ENCODE results near the gene ASMTL. TPM values are rescaled to one million over a fixed set of nuclear protein-coding genes. Genes with fewer than 3 reads are reported as not detected.
"Not testable (repeated sequence)": the region's sequence is repeated elsewhere in the genome, so short reads cannot be mapped to it uniquely, and the experiment has no call there.

Gene ASMTL
- total RNA-seq, 4 donors from 2014 or later = 19.4 to 27.7 (median 24.4) TPM

DNA sequence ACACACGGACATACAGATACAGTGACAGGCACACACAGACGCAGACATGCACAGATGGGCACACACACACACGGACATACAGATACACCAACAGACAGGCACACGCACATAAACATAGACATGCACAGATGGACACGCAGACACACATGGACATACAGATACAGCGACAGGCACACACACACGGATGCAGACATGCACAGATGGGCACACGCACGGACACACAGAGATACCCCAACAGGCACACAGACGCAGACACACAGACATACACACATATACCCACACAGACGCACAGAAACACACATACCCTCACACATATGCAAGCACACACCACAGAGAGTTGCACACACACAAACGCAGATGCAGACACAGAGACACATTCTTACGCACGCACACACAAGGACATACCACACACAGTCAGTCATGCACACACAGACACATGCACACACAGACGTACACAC lies 36.4 kb downstream of the ASMTL start:
- Histone ChIP-seq H3K27ac (no peak overlapping the region), H3K27me3 (no peaks in the 10 kb centered on the region), H3K36me3 (peaks cover 74% of the 10 kb centered on the region), H3K9me3 (no peaks in the 10 kb centered on the region), H3K4me1 (no peaks in the 10 kb centered on the region), H3K4me3 (no peak overlapping the region)
- peak in 1 of 2 donors; percentile 0 for DNase-seq (ENCODE audit: low spot score in 2 of 2)
- 63% methylated on average over 15 of the region's 15 CpGs for WGBS
- TF ChIP-seq, protein P1, sequence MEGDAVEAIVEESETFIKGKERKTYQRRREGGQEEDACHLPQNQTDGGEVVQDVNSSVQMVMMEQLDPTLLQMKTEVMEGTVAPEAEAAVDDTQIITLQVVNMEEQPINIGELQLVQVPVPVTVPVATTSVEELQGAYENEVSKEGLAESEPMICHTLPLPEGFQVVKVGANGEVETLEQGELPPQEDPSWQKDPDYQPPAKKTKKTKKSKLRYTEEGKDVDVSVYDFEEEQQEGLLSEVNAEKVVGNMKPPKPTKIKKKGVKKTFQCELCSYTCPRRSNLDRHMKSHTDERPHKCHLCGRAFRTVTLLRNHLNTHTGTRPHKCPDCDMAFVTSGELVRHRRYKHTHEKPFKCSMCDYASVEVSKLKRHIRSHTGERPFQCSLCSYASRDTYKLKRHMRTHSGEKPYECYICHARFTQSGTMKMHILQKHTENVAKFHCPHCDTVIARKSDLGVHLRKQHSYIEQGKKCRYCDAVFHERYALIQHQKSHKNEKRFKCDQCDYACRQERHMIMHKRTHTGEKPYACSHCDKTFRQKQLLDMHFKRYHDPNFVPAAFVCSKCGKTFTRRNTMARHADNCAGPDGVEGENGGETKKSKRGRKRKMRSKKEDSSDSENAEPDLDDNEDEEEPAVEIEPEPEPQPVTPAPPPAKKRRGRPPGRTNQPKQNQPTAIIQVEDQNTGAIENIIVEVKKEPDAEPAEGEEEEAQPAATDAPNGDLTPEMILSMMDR (IDR thresholded peaks at IDR 0.05) = no peak
- TF ChIP-seq EP300 (IDR thresholded peaks at IDR 0.05) (no peak), POLR2A (IDR thresholded peaks at IDR 0.05) (no peak), POLR2AphosphoS5 (IDR thresholded peaks at IDR 0.05) (no peak)

DNA sequence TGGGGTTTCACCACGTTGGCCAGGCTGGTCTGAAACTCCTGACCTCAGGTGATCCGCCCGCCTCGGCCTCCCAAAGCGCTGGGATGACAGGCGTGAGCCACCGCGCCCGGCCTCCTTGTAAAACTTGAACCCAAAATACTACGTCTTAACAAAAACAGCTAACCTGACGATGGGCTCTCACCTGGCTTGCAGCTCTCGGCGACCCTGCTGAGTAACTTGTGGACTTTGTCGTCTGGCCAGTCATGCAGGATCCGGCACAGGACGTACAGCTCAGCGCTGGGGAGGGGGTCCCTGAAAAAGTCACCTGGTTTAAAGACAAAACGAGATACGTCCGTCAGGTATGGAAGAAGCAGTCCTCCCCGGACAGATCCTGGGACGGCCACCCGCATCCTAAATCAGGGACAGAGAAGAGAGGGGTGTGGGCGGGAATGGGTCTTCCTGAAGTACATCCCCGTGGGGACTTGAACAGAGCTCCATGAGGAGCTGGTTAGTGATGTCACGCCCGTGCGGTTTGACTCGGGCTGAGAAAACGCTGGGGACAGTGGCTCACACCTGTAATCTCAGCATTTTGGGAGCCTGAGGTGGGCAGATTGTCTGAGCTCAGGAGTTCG lies 40.1 kb downstream of the ASMTL start:
- peak in 1 of 2 donors; percentile 56 for DNase-seq (ENCODE audit: low spot score in 2 of 2)
- peaks cover 52% of the 10 kb centered on the region for H3K36me3 ChIP-seq
- WGBS = 88% methylated on average over 29 of the region's 31 CpGs

DNA sequence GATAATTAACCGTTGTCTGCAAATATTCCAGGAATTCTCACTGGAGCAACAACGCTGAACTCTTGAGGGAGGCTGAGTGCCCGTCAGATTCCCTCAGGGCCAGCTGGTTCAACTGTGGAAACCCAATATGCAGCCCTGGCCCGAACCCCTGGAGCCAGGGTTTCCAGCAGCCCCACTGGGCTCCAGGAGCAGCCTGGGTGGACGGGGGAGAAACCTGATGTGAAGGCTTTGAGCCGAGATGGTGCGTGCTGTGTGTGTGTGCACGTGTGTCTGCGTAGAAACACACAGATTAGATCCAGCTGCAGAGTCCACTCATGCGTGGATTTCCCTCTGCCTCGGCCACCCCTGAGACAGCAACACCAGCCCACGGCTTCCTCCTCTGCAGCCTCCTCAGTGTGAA lies 41.4 kb downstream of the ASMTL start:
- TF ChIP-seq POLR2A (IDR thresholded peaks at IDR 0.05) (no peak), POLR2AphosphoS5 (IDR thresholded peaks at IDR 0.05) (no peak), EP300 (IDR thresholded peaks at IDR 0.05) (no peak)
- TF ChIP-seq, protein P1 (IDR thresholded peaks at IDR 0.05) = no peak
- Histone ChIP-seq H3K27ac (no peak overlapping the region), H3K4me1 (no peaks in the 10 kb centered on the region), H3K36me3 (peaks cover 62% of the 10 kb centered on the region), H3K4me3 (no peak overlapping the region), H3K27me3 (no peaks in the 10 kb centered on the region), H3K9me3 (no peaks in the 10 kb centered on the region)
- peak; percentile 30 to 40 for DNase-seq (ENCODE audit: low spot score in 2 of 2)
- 77% methylated on average over 12 of the region's 12 CpGs for WGBS

More for the DNA sequence above, 40.1 kb downstream of the ASMTL start:
- Histone ChIP-seq H3K27me3 (no peaks in the 10 kb centered on the region), H3K4me3 (no peak overlapping the region), H3K9me3 (no peaks in the 10 kb centered on the region), H3K27ac (no peak overlapping the region), H3K4me1 (no peaks in the 10 kb centered on the region)
- TF ChIP-seq POLR2AphosphoS5 (IDR thresholded peaks at IDR 0.05) = no peak
- TF ChIP-seq, protein P1 (IDR thresholded peaks at IDR 0.05) = no peak
- no peak for TF ChIP-seq POLR2A (IDR thresholded peaks at IDR 0.05)
- TF ChIP-seq EP300 (IDR thresholded peaks at IDR 0.05) = no peak

DNA sequence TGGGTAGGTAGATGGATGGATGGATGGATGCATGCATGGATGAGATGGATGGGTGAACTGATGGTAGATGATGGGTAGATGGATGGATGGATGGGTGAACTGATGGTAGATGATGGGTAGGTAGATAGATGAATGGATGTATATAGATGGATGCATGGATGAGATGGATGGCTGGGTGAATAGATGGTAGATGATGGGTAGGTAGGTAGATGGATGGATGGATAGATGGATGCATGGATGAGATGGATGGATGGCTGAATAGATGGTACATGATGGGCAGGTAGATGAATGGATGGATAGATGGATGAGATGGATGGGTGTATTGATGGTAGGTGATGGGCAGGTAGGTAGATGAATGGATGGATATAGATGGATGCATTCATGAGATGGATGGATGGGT lies 45.7 kb downstream of the ASMTL start:
- TF ChIP-seq POLR2A (IDR thresholded peaks at IDR 0.05) = no peak
- no peak for TF ChIP-seq POLR2AphosphoS5 (IDR thresholded peaks at IDR 0.05)
- TF ChIP-seq, protein P1 (IDR thresholded peaks at IDR 0.05) = no peak
- no peak for TF ChIP-seq EP300 (IDR thresholded peaks at IDR 0.05)

DNA sequence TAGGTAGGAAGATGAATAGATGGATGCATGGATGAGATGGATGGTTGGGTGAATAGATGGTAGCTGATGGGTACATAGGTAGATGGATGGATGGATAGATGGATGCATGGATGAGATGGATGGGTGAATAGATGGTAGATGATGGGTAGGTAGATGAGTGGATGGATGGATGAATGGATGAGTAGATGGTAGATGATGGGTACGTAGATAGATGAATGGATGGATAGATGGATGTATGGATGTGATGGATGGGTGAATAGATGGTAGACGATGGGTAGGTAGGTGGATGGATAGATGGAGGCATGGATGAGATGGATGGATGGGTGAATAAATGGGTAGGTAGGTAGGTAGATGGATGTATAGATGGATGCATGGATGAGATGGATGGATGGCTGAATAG lies 46.9 kb downstream of the ASMTL start:
- not testable (repeated sequence) for H3K4me1 ChIP-seq; H3K9me3 ChIP-seq; H3K27me3 ChIP-seq; H3K27ac ChIP-seq; DNase-seq (ENCODE audit: low spot score in 2 of 2); H3K4me3 ChIP-seq
- 93% methylated on average over 2 of the region's 2 CpGs for WGBS
- H3K36me3 ChIP-seq = peaks cover 67% of the 10 kb centered on the region

More for the DNA sequence above, 45.7 kb downstream of the ASMTL start:
- H3K27me3 ChIP-seq = no peaks in the 10 kb centered on the region
- no peak overlapping the region for H3K4me3 ChIP-seq
- H3K36me3 ChIP-seq = peaks cover 63% of the 10 kb centered on the region
- H3K27ac ChIP-seq = no peak overlapping the region
- no peaks in the 10 kb centered on the region for H3K4me1 ChIP-seq
- H3K9me3 ChIP-seq = no peaks in the 10 kb centered on the region
- peak in 1 of 2 donors; percentile 2 for DNase-seq (ENCODE audit: low spot score in 2 of 2)

DNA sequence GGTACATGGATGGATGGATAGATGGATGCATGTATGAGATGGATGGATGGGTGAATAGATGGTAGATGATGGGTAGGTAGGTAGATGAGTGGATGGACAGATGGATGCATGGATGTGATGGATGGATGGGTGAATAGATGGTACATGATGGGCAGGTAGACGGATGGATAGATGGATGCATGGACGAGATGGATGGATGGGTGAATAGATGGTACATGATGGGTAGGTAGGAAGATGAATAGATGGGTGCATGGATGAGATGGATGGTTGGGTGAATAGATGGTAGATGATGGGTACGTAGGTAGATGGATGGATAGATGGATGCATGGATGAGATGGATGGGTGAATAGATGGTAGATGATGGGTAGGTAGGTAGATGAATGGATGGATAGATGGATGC lies 48.8 kb downstream of the ASMTL start:
- 92% methylated on average over 3 of the region's 3 CpGs for WGBS
- not testable (repeated sequence) for DNase-seq (ENCODE audit: low spot score in 2 of 2); H3K9me3 ChIP-seq; H3K27ac ChIP-seq; H3K4me3 ChIP-seq; H3K4me1 ChIP-seq; H3K27me3 ChIP-seq
- H3K36me3 ChIP-seq = peaks cover 69% of the 10 kb centered on the region
